ENCODE measurements around the gene BBS1. TPM values are rescaled to one million over a fixed set of nuclear protein-coding genes. Genes with fewer than 3 reads are reported as not detected.

The BBS1 gene
- polyA plus RNA-seq, 1 of the 3 experiments (the other 2 are of a cell fraction), result 24.8 TPM

DNA sequence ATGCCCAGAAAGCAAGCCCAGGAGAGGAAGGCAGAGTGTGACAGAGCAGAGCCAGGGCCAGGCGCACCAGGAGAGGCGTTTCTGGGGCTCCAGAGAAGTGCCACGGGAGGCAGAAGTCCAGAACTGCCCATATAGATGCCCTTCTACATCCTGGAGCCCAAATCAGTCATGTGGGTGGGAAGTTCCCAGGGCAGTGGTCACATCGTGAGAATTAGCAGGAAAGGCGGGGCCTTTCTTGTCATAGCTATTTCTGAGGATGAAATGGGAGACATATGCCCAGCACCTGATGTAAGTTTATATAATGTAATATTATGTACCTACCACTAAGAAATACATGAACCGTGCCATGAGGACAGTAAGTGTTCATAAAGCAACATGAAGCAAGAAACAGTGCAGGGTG lies 22.3 kb downstream of the BBS1 start:
- Histone ChIP-seq H3F3A (replicated peaks; ENCODE audit: insufficient read depth) (no peaks in the 10 kb centered on the region), H3K36me3 (replicated peaks in 1 of 2; ENCODE audit: control insufficient read depth in 1 of 2, insufficient read depth in 2 of 2, low read length in 1 of 2) (no peaks in the 10 kb centered on the region), H3K27me3 (ENCODE audit: insufficient read depth) (no peaks in the 10 kb centered on the region), H3K9me3 (no peaks in the 10 kb centered on the region), H3K9ac (no peak overlapping the region), H3K9me2 (no peaks in the 10 kb centered on the region), H3K4me3 (ENCODE audit: low read depth in 2 of 2, low read length in 1 of 2) (no peak overlapping the region), H2AFZ (ENCODE audit: low read depth) (no peak overlapping the region), H4K20me1 (ENCODE audit: insufficient read depth) (no peaks in the 10 kb centered on the region), H3K79me2 (ENCODE audit: insufficient read depth) (no peaks in the 10 kb centered on the region), H3K4me2 (no peak overlapping the region), H3K4me1 (ENCODE audit: control insufficient read depth in 1 of 2, insufficient read depth in 2 of 2, low read depth in 1 of 2, low read length in 1 of 2) (no peaks in the 10 kb centered on the region), H3K27ac (ENCODE audit: low read depth in 2 of 2, low read length in 1 of 2) (no peak overlapping the region)
- CTCF ChIA-PET, result interaction anchor here (1.1 kb wide), 1 partner anchor 145 kb away, joined by 3 read pairs; the partner anchor contains the start of gene RBM4B
- no peak for DNase-seq
- TF ChIP-seq EP300 (IDR thresholded peaks at IDR 0.05; ENCODE audit: borderline replicate concordance in 1 of 2, low read depth in 1 of 2, low read length in 1 of 2), result no peak
- TF ChIP-seq, protein P1, sequence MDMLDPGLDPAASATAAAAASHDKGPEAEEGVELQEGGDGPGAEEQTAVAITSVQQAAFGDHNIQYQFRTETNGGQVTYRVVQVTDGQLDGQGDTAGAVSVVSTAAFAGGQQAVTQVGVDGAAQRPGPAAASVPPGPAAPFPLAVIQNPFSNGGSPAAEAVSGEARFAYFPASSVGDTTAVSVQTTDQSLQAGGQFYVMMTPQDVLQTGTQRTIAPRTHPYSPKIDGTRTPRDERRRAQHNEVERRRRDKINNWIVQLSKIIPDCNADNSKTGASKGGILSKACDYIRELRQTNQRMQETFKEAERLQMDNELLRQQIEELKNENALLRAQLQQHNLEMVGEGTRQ (IDR thresholded peaks at IDR 0.05; ENCODE audit: borderline replicate concordance, low read depth, low read length), result no peak
- WGBS (ENCODE audit: low lambda C conversion rate), result 82% methylated on average over 4 of the region's 6 CpGs
- POLR2A ChIA-PET, result interaction anchor here (0.7 to 1.0 kb wide), 2 partner anchors 12 to 22 kb away, joined by 3 read pairs; partner anchors contain the start of gene BBS1

DNA sequence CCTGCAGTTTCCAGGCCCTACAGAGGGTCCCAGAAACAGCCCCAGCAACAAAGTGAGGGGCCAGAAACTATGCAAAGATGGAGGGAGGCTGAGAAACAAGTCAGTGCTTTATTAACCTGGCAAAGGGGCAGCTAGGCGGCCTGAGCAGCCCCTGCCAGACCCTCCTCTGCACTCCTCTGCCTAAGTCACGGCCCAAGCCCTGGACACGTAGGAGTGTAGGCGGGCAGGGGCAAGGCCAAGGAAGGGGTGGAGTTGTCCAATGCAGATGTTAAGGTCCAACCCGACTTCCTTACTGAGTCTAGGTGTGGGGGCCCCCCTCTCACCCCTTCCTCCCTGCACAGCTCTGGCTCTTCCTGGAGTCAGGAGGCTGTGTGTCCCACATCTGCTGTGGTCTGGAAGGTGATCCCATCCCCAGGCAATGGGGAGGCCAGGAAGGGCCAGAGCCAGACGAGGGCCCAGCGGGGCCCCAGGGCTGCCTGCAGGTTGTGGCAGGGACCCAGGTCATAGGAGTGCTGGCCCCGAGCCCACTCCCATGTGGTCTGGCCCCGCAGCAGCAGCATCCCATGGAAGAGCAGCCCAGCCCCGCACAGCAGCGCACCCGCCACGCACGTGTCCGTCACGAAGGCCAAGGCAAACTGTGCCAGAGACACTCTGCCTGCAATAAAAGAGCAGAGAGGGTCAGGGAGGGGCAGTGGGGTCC lies 28.9 kb downstream of the BBS1 start:
- no peaks in the 10 kb centered on the region for H3K79me2 ChIP-seq (ENCODE audit: insufficient read depth)
- no peaks in the 10 kb centered on the region for H3F3A ChIP-seq (replicated peaks; ENCODE audit: insufficient read depth)
- WGBS (ENCODE audit: low lambda C conversion rate), result 100% methylated on average over 1 of the region's 16 CpGs
- H3K4me1 ChIP-seq (ENCODE audit: control insufficient read depth in 1 of 2, insufficient read depth in 2 of 2, low read depth in 1 of 2, low read length in 1 of 2), result peaks cover 0 to 8% of the 10 kb centered on the region in 2 experiments; a peak in 1 of 4 replicates
- no peak overlapping the region for H3K4me2 ChIP-seq
- CTCF ChIA-PET, result interaction anchor here (0.6 to 0.8 kb wide), 3 partner anchors 138 to 158 kb away, joined by 3 to 4 read pairs (median 3); partner anchors contain the start of gene RBM4B
- no peak overlapping the region for H2AFZ ChIP-seq (ENCODE audit: low read depth)
- no peaks in the 10 kb centered on the region for H3K27me3 ChIP-seq (ENCODE audit: insufficient read depth)
- H3K9me3 ChIP-seq, result no peaks in the 10 kb centered on the region
- DNase-seq, result no peak
- no peak overlapping the region for H3K4me3 ChIP-seq (ENCODE audit: low read depth in 2 of 2, low read length in 1 of 2)
- H3K27ac ChIP-seq (ENCODE audit: low read depth in 2 of 2, low read length in 1 of 2), result no peak overlapping the region
- POLR2A ChIA-PET, result no interaction called here
- peaks cover 4 to 13% of the 10 kb centered on the region in 2 experiments for H3K36me3 ChIP-seq (replicated peaks in 1 of 2; ENCODE audit: control insufficient read depth in 1 of 2, insufficient read depth in 2 of 2, low read length in 1 of 2)
- no peak for TF ChIP-seq FOXJ3 (CRISPR knock-in tag; IDR thresholded peaks at IDR 0.05)
- TF ChIP-seq, protein P2, sequence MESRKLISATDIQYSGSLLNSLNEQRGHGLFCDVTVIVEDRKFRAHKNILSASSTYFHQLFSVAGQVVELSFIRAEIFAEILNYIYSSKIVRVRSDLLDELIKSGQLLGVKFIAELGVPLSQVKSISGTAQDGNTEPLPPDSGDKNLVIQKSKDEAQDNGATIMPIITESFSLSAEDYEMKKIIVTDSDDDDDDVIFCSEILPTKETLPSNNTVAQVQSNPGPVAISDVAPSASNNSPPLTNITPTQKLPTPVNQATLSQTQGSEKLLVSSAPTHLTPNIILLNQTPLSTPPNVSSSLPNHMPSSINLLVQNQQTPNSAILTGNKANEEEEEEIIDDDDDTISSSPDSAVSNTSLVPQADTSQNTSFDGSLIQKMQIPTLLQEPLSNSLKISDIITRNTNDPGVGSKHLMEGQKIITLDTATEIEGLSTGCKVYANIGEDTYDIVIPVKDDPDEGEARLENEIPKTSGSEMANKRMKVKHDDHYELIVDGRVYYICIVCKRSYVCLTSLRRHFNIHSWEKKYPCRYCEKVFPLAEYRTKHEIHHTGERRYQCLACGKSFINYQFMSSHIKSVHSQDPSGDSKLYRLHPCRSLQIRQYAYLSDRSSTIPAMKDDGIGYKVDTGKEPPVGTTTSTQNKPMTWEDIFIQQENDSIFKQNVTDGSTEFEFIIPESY (IDR thresholded peaks at IDR 0.05; ENCODE audit: borderline replicate concordance, low read depth), result no peak
- TF ChIP-seq, protein P3, sequence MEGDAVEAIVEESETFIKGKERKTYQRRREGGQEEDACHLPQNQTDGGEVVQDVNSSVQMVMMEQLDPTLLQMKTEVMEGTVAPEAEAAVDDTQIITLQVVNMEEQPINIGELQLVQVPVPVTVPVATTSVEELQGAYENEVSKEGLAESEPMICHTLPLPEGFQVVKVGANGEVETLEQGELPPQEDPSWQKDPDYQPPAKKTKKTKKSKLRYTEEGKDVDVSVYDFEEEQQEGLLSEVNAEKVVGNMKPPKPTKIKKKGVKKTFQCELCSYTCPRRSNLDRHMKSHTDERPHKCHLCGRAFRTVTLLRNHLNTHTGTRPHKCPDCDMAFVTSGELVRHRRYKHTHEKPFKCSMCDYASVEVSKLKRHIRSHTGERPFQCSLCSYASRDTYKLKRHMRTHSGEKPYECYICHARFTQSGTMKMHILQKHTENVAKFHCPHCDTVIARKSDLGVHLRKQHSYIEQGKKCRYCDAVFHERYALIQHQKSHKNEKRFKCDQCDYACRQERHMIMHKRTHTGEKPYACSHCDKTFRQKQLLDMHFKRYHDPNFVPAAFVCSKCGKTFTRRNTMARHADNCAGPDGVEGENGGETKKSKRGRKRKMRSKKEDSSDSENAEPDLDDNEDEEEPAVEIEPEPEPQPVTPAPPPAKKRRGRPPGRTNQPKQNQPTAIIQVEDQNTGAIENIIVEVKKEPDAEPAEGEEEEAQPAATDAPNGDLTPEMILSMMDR (IDR thresholded peaks at IDR 0.05), result no peak
- TF ChIP-seq SMC3 (IDR thresholded peaks at IDR 0.05; ENCODE audit: low read depth, low read length), result no peak
- TF ChIP-seq, protein P4, sequence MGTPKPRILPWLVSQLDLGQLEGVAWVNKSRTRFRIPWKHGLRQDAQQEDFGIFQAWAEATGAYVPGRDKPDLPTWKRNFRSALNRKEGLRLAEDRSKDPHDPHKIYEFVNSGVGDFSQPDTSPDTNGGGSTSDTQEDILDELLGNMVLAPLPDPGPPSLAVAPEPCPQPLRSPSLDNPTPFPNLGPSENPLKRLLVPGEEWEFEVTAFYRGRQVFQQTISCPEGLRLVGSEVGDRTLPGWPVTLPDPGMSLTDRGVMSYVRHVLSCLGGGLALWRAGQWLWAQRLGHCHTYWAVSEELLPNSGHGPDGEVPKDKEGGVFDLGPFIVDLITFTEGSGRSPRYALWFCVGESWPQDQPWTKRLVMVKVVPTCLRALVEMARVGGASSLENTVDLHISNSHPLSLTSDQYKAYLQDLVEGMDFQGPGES (IDR thresholded peaks at IDR 0.05; ENCODE audit: low read depth, low read length), result no peak
- no peak for TF ChIP-seq GABPA (IDR thresholded peaks at IDR 0.05; ENCODE audit: low read depth)
- TF ChIP-seq RCOR1 (IDR thresholded peaks at IDR 0.05; ENCODE audit: low read length), result no peak
- no peak for TF ChIP-seq RXRA (IDR thresholded peaks at IDR 0.05; ENCODE audit: borderline replicate concordance, low read depth)
- H4K20me1 ChIP-seq (ENCODE audit: insufficient read depth), result no peaks in the 10 kb centered on the region
- no peak overlapping the region for H3K9ac ChIP-seq
- H3K9me2 ChIP-seq, result no peaks in the 10 kb centered on the region

All from SK-N-SH (cell line).